Measurements from ENCODE around the gene DOCK3. TPM values are rescaled to one million over a fixed set of nuclear protein-coding genes. Genes with fewer than 3 reads are reported as not detected.

The DOCK3 gene
- total RNA-seq, 1 experiment from 2014 or later, result 8.3 TPM

GRCh38 chr3:51422211-51422610 lies 747.5 kb downstream of the DOCK3 start:
- Mint-ChIP-seq H3K9me3 (no peaks in the 10 kb centered on the region), H3K4me3 (no peak overlapping the region), H3K36me3 (ENCODE audit: insufficient read depth in 1 of 3, low read depth in 3 of 3) (peaks cover 16 to 50% (median 46%) of the 10 kb centered on the region in 3 experiments; a peak in 6 of 7 replicates), H3K27ac (no peak overlapping the region), H3K27me3 (ENCODE audit: low read depth) (no peaks in the 10 kb centered on the region), H3K4me1 (peaks cover 15 to 18% of the 10 kb centered on the region in 2 experiments)
- Histone ChIP-seq H3K23ac (ENCODE audit: insufficient read length, low read depth, low read length) (no peak overlapping the region), H3K14ac (ENCODE audit: insufficient read depth, low read length) (no peak overlapping the region), H3K9me3 (ENCODE audit: control insufficient read depth, low read depth, low read length) (no peaks in the 10 kb centered on the region), H4K20me1 (ENCODE audit: control insufficient read depth, insufficient read depth, insufficient read length) (no peaks in the 10 kb centered on the region), H2BK20ac (ENCODE audit: low read depth, low read length, poor library complexity, severe bottlenecking) (no peak overlapping the region), H2AFZ (ENCODE audit: low read length) (no peak overlapping the region), H3K79me2 (ENCODE audit: insufficient read depth, low read length) (no peaks in the 10 kb centered on the region), H2AK5ac (ENCODE audit: insufficient read length, low read length) (no peak overlapping the region), H3K27ac (ENCODE audit: insufficient read length, low read depth, low read length) (no peak overlapping the region), H3K56ac (ENCODE audit: insufficient read length, low read depth, low read length) (no peak overlapping the region), H3T11ph (ENCODE audit: low read length) (no peak overlapping the region), H3K9ac (ENCODE audit: extremely low read depth, insufficient read length, low read length) (no peak overlapping the region), H2BK5ac (ENCODE audit: insufficient read length, low read length) (no peak overlapping the region), H3K23me2 (ENCODE audit: insufficient read length, low read depth, low read length, poor library complexity, severe bottlenecking) (no peaks in the 10 kb centered on the region), H3K27me3 (ENCODE audit: insufficient read depth, low read length) (no peaks in the 10 kb centered on the region), H4K8ac (replicated peaks; ENCODE audit: insufficient read length, low read depth, low read length) (no peak overlapping the region), H3K18ac (ENCODE audit: insufficient read length, low read depth, low read length) (no peak overlapping the region), H2BK120ac (ENCODE audit: low read depth, low read length, poor library complexity, severe bottlenecking) (no peak overlapping the region), H2BK15ac (ENCODE audit: low read depth, low read length) (no peak overlapping the region), H3K4me2 (ENCODE audit: insufficient read depth, insufficient read length, low read length) (no peak overlapping the region), H3K79me1 (ENCODE audit: insufficient read depth, low read depth, low read length, poor library complexity, severe bottlenecking) (no peaks in the 10 kb centered on the region), H3K4ac (ENCODE audit: low read depth, low read length) (no peak overlapping the region), H2BK12ac (ENCODE audit: insufficient read length, low read depth, low read length) (no peak overlapping the region), H4K91ac (ENCODE audit: insufficient read length, low read depth, low read length) (no peak overlapping the region), H4K5ac (ENCODE audit: insufficient read length, low read depth, low read length) (no peak overlapping the region), H3K4me1 (ENCODE audit: insufficient read depth, low read length) (no peaks in the 10 kb centered on the region)
- WGBS (ENCODE audit: extremely low coverage, insufficient read length, low lambda C conversion rate), result no CpG with 5 or more reads among the region's 3 CpGs
- no peak for DNase-seq
- no peak for TF ChIP-seq CTCF (conservative IDR thresholded peaks at IDR 0.05)

Data from H9 (cell line).